ENCODE results near the gene RNU1-4.
"Not testable (repeated sequence)": the region's sequence is repeated elsewhere in the genome, so short reads cannot be mapped to it uniquely, and the experiment has no call there.

DNA sequence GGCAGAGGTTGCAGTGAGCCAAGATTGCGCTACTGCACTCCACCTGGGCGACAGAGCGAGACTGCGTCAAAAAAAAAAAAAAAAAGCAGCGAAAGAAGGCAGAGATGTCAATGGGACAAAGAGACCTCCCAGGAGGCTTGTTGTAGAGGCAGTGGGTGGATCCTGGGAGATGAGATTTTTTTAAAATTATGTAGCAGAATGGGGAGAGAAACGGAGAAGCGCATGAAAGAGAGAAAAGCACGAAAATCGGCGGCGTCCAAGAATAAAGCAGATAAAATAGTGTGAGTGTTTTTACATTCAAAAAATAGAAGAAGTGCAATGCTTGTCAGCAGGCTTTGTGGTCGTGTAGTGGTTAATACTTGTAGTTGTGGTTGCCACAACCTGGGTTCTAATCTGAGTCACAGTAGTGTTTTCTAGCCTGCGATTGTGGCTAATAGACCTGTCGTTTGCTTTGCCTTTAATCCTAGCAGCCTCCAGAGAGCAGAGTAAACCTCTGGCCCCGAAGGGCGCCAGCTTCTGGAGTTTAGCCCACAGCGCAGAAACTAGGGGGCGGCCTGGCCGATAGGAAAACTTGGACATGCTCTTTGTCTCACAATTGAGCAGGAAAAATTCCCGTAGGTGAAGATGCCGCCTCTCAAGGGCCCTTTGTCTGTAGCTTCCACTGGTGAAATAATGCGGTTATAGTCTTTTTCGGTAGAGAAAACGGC lies 11.9 kb upstream of the RNU1-4 start:
- TF ChIP-seq, protein P1, sequence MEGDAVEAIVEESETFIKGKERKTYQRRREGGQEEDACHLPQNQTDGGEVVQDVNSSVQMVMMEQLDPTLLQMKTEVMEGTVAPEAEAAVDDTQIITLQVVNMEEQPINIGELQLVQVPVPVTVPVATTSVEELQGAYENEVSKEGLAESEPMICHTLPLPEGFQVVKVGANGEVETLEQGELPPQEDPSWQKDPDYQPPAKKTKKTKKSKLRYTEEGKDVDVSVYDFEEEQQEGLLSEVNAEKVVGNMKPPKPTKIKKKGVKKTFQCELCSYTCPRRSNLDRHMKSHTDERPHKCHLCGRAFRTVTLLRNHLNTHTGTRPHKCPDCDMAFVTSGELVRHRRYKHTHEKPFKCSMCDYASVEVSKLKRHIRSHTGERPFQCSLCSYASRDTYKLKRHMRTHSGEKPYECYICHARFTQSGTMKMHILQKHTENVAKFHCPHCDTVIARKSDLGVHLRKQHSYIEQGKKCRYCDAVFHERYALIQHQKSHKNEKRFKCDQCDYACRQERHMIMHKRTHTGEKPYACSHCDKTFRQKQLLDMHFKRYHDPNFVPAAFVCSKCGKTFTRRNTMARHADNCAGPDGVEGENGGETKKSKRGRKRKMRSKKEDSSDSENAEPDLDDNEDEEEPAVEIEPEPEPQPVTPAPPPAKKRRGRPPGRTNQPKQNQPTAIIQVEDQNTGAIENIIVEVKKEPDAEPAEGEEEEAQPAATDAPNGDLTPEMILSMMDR (IDR thresholded peaks at IDR 0.05): not testable (repeated sequence)
- not testable (repeated sequence) for TF ChIP-seq POLR2A (IDR thresholded peaks at IDR 0.05)

Measured in body of pancreas (tissue), 4 donors.